Right renal pelvis (tissue), 4 donors: ENCODE measurements around the gene KRTAP10-6. TPM values are rescaled to one million over a fixed set of nuclear protein-coding genes. Genes with fewer than 3 reads are reported as not detected.
"Not testable (repeated sequence)": the region's sequence is repeated elsewhere in the genome, so short reads cannot be mapped to it uniquely, and the experiment has no call there.

ENCODE experiments used
- DNase-seq, 4 donors: peaks; one replicate each; pipeline ENCODE4 v3.0.0-alpha.2; 2013; ENCODE audit warnings: low read depth in 4 of 4, low spot score in 3 of 4, missing footprints in 1 of 4
- polyA plus RNA-seq, 4 donors: library from polyadenylated mRNA; unstranded; fragments of 120-200 nt; gene quantifications; one replicate each; pipeline ENCODE4 v1.2.1, GENCODE V29; 2013; ENCODE audit not compliant: insufficient read length in 4 of 4

KRTAP10-6 gene
- polyA plus RNA-seq: not detected

DNA sequence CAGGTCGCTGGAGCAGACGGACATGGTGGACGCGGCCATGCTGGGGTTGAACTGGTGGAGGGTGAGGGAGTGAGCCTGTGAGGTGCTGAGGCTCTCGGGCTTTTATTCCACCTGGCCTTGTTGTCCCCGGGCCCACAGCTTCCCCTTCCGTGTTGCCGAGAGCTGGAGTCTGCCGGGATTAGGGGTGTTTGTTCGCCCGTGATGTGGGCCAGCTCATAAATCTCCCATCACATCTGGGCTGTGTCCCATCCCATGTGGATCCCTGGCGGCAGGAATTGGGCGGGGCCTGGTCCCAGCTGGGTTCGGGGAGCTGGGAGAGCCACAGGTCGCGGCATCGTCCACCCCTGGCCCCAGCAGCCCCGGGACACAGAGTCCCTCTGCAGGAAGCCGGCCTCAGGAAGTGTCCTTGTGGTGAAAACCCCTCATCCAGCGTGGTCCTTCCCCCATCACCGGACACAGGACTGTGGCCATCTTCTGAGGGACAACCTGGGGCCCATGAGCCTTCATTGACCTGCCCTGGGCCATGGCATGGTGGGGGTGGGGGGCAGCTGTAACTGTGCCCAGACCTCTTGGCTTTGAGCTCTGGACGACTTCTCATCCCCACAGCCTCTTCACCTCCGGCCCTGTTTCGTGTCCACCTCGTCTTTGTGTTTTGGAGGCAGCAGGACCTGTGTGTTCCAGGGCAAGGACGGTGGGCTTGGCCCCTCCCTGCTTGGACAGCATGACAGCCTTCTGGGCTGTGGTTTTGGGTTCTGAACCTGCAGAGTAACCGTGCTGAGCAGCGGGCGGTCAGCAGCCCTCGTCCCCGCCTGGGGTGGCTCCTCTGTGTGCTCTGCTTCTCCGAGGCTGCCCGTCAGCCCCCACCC is at the start of gene KRTAP10-6:
KRTAP10-6 (minus strand) TSS at position 60 of the 866 bp plus-strand sequence; CDS start at position 39, 21 bp downstream.
- no peak for DNase-seq

DNA sequence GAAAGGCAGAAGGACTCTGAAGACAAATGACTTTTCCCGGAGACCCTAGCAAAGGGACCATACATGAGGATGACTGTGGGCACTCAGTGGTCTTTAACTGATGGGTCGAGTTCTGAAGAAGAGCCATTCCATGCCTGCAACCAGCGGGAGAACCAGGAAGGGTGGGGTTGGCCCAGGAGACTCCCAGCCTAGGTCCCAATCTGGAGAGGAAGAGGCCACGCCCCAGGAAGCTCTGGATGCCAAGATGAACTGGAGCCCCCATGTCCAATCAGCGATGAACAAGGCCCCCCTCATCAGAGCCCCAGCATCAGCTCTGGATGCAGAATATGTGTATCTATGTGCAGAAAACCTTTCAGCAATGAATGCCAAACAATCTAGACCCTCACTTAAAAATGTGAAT is 48.5 kb upstream of the KRTAP10-6 start:
- no peak for DNase-seq

DNA sequence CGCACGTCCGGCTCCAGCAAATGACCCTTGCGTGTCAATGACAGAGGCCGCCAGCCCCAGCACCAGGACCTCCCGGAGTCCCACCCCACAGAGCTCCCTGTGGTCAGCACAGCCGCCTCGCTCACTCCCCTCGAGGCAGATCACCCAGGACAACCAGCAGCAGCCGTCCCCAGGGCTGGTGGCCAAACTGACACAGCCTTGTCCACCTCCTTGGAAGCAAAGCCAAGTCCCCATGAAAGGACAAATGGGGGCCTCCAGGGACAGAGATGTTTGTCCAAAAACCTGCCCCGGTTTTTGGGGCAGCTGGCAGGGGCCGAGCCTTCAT is 47.0 kb upstream of the KRTAP10-6 start:
- no peak for DNase-seq

- not testable (repeated sequence) for DNase-seq
These were observed 46.4 kb upstream of the KRTAP10-6 start for GRCh38 chr21:44638506-44639330.

DNA sequence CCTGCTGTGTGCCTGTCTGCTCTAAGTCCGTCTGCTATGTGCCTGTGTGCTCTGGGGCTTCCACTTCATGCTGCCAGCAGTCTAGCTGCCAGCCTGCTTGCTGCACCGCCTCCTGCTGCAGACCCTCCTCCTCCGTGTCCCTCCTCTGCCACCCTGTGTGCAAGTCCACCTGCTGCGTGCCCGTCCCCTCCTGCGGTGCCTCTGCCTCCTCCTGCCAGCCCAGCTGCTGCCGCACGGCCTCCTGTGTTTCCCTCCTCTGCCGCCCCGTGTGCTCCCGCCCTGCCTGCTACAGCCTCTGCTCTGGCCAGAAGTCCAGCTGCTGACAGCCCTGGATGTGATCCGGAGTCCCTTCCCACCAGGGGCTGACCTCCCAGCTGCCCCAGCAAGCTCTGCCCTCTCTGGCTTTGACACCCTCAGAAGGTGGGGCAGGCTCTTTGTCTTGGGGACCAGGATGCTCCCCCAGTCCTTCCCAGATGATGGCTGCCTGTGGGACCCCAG is 45.6 kb upstream of the KRTAP10-6 start:
- DNase-seq: not testable (repeated sequence)

DNA sequence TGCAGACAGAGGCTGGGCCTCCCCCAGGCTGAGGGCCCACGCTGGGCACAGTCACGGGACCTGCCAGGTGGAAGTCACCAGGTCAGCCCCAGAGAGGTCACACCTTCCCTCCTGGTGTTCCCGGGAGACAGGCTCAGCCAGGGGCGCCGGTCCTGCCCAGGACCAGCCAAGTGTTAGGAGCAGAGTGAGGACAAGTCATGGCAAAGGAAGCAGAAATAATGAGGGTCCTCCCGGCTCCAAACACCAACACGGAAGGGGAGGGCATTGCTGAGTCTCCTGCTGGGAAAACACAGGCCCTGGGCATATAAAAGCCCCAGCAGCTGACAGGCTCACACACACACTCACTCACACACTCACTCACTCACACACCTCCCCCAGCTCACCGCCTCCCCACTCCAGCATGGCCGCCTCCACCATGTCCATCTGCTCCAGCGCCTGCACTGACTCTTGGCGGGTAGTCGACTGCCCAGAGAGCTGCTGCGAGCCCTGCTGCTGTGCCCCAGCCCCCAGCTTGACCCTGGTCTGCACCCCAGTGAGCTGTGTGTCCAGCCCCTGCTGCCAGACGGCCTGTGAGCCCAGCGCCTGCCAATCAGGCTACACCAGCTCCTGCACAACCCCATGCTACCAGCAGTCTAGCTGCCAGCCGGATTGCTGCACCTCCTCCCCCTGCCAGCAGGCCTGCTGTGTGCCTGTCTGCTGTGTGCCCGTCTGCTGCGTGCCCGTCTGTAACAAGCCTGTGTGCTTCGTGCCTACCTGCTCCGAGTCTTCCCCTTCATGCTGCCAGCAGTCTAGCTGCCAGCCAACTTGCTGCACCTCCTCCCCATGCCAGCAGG is 44.9 kb upstream of the KRTAP10-6 start, which contains the start of gene KRTAP10-10:
KRTAP10-10 (plus strand) TSS at position 339 of the 833 bp plus-strand sequence; CDS start at position 401, 62 bp downstream.
- DNase-seq: no peak

DNA sequence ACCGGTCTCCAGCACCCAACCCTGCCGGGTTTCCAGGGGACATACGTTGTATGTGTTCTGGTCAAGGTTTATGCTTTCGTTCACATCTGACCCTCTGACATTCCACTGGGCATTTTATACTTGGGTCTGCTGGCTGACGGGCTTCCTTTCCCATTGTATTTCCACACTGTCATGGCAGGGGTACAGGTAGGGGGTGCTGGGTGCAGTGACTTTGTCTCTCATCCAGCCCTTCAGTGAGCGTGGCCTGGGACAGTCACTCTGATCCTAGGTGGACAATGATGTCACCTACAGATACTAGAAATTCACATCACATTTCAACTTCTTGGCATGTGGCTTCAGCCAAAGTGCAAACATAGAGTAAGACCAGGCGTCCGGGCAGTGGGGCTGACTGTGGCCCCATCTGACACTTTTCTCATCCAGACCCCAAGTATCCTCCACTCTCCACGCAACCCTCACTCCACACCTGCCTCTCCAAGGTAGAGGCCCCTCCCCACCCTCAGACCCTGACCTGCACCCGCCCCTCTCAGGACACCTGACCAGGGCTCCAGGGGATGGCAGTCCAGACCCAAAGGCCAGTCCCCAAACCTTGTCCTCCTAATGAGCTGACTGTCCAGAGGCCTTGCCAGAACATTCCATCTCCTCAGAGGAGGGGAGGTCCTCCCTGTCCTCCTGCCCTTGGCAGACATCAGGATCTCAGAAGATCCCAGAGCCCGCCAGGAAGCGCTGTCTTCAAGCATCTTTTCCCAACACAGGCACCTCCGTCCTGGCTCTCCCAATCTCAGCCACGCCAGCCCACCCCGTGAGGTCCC is 44.1 kb upstream of the KRTAP10-6 start:
- DNase-seq: no peak

DNA sequence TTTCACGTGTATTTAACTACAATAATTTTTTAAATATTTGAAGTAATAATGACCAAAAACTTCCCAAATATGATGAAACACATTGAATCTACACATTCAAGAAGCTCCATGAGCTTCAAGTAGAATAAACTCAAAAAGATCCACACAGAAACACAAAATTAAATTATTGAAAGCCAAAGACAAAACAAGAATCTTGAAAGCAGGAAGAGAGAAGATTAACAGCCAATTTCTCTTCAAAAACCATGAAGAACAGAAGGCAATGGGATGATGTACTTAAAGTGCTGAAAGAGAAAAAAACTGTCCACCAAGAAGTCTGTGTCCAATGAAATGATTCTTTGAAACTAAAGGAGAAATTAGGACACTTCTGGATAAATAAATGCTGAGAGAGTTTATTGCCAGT is 39.8 kb upstream of the KRTAP10-6 start:
- DNase-seq: no peak

GRCh38 chr21:44630440-44630839 is 38.1 kb upstream of the KRTAP10-6 start:
- DNase-seq: no peak

DNA sequence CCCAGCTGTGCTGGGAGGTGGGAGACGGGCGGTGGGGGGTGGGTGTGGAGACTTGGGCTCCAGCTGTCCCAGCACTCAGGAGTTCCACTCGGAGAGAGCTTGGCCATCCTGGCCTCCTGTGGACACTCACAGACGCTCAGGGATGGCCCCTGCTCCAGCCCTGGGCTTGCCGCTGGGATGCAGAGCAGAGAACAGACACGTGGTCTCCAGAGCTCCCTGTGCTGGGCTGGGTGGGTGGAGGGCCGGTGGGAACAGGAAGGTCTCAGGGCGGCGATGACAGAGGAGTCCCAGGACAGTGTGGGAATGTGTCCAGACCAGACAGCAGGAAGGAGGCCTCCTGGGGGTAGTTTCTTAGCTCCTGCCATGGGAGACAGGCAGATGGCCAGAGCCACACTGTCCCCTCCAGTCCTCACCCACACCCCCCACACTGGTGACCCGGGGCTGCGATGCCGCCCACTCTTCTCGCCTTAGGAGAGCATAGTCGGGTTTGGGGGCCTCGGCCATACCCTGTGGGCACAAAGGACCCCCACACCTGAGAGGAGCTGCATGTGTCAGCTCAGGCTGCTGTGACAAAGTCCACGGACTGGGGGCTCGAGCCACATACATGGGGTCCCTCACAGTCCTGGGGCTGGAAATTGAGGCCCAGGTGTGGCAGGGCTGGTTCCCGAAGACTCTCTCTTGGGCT is 36.5 kb upstream of the KRTAP10-6 start:
- no peak for DNase-seq

GRCh38 chr21:44627831-44628233 is 35.5 kb upstream of the KRTAP10-6 start:
- DNase-seq: not testable (repeated sequence)

DNA sequence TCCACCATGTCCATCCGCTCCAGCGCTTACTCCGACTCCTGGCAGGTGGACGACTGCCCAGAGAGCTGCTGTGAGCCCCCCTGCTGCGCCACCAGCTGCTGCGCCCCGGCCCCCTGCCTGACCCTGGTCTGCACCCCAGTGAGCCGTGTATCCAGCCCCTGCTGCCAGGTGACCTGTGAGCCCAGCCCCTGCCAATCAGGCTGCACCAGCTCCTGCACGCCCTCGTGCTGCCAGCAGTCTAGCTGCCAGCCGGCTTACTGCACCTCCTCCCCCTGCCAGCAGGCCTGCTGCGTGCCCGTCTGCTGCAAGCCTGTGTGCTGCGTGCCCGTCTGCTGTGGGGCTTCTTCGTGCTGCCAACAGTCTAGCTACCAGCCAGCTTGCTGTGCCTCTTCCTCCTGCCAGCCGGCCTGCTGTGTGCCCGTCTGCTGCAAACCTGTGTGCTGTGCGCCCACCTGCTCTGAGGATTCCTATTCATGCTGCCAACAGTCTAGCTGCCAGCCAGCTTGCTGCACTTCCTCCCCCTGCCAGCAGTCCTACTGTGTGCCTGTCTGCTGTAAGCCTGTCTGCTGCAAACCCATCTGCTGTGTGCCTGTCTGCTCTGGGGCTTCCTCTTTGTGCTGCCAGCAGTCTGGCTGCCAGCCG is 35.0 kb upstream of the KRTAP10-6 start:
- not testable (repeated sequence) for DNase-seq

GRCh38 chr21:44626673-44627143 is 34.4 kb upstream of the KRTAP10-6 start, which contains the start of gene KRTAP10-9:
Gene KRTAP10-9, plus strand, starts transcription at chr21:44627093. Its CDS starts 79 bp downstream, at chr21:44627172.
- DNase-seq: no peak

DNA sequence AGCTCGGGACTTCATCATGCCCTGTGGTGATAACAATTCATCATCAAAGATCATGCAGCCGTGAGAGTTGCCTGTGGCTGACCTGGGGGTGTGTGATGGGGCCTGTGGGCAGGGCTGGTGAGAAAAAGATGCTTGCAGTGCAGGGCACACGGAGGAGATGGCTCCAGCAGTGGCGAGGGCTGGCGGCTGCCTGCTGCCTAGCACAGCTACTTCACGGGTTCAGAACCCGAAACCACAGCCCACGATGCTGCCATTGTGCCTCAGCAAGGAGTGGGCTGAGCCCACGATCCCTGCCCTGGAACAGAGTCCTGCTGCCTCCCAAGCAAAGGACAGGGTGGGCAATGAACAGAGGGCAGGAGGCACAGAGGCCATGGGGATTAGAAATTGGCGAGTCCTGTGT is 34.0 kb upstream of the KRTAP10-6 start:
- DNase-seq: no peak

DNA sequence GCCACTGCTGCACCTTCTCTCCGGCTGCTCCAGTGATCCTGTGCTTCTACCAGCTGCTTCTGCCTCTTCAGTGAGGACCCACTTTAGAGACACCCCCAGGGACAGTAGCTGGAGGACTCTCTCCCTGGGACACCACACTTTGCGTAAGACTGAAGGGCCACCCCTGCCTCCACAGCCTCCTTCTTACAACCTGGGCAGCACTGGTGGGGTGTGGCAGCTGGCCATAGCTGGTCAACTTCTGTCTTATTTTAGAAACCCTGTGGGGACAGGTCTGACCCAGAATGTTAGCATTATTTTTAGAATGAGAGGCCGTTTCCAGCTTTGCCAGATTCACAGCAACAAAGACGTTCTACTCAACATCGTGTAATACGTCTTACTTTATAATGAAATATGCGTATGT is 33.5 kb upstream of the KRTAP10-6 start:
- no peak for DNase-seq

DNA sequence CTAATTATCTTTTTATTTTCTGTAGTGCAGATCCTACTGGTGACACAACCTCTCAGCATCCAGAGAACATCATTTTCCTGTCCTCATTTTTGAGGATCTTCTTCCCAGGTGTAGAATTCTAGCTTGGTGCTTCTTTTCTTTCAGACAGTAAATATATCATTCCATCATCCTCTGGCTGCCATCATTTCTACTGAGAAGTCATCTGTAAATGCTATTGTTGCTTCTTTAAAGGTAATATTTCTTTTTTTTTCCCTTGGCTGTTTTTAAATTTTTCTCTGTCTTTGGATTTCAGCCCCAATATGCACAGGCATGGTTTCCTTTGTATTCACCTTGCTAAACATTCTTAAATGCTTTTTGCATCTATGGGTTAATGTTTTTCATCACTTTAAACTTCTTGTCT is 31.3 kb upstream of the KRTAP10-6 start:
- DNase-seq: no peak

GRCh38 chr21:44619886-44620285 is 27.6 kb upstream of the KRTAP10-6 start:
- no peak for DNase-seq

DNA sequence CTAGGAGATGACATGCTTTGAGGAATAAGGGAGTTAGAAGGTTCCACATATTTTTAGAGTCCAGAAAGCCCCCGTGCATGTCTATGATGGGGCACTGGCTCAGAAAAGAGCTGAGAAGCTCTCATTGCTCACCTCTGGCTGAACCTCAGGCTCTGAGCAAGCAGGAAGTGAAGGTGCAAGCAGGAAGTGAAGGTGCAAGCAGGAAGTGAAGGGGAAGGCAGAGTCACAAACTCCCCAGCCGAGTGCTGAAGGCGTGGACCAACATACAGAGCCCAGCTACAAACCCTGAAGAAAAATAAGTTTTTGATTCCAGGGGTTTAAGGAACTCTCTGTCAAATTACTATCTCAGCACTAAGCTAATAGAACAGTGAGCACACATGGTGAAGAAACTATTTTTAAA is 26.6 kb upstream of the KRTAP10-6 start:
- no peak for DNase-seq
